Breast epithelium (tissue), 3 donors: ENCODE measurements around the gene COL5A1.

Source experiments
- POLR2A ChIP-seq: fragments of 450-650 bp; IDR thresholded peaks from one replicate; pipeline ENCODE4 v1.6.1; 2016; ENCODE audit warnings: antibody characterized with exemption, mild to moderate bottlenecking, moderate library complexity
- POLR2AphosphoS5 ChIP-seq, 3 donors: sonication (generic); formaldehyde crosslinking; IDR thresholded peaks; one replicate each; pipeline ENCODE4 v1.6.1; 2017; ENCODE audit warnings: antibody characterized with exemption in 3 of 3
- TF ChIP-seq, protein P1 (sequence below), 3 donors: fragments of 450-650 bp; IDR thresholded peaks; one replicate each; pipeline ENCODE4 v1.5.1; 2016 to 2017; ENCODE audit warnings: antibody characterized with exemption in 3 of 3, mild to moderate bottlenecking in 3 of 3, moderate library complexity in 3 of 3

GRCh38 chr9:134826336-134827285, 185.0 kb downstream of the COL5A1 start:
- TF ChIP-seq, protein P1, sequence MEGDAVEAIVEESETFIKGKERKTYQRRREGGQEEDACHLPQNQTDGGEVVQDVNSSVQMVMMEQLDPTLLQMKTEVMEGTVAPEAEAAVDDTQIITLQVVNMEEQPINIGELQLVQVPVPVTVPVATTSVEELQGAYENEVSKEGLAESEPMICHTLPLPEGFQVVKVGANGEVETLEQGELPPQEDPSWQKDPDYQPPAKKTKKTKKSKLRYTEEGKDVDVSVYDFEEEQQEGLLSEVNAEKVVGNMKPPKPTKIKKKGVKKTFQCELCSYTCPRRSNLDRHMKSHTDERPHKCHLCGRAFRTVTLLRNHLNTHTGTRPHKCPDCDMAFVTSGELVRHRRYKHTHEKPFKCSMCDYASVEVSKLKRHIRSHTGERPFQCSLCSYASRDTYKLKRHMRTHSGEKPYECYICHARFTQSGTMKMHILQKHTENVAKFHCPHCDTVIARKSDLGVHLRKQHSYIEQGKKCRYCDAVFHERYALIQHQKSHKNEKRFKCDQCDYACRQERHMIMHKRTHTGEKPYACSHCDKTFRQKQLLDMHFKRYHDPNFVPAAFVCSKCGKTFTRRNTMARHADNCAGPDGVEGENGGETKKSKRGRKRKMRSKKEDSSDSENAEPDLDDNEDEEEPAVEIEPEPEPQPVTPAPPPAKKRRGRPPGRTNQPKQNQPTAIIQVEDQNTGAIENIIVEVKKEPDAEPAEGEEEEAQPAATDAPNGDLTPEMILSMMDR (IDR thresholded peaks at IDR 0.05): no peak
- TF ChIP-seq POLR2AphosphoS5 (IDR thresholded peaks at IDR 0.05) (no peak), POLR2A (no peak)
